NCI-H2107 (cell line): ENCODE data around the gene ANKRD65.

ENCODE experiments used
- DNase-seq: peaks from one replicate; lab custom pipeline; 2025; lab: John Stamatoyannopoulos, UW

Gene ANKRD65

GRCh38 chr1:1441002-1441888, 20.2 kb upstream of the ANKRD65 start:
- DNase-seq: no peak

GRCh38 chr1:1440262-1441001, 19.4 kb upstream of the ANKRD65 start:
- DNase-seq: no peak

- no peak for DNase-seq
Measured at GRCh38 chr1:1439546-1440261, 18.6 kb upstream of the ANKRD65 start.

- no peak for DNase-seq
Measured at GRCh38 chr1:1438531-1439381, 17.7 kb upstream of the ANKRD65 start.

GRCh38 chr1:1437904-1438376, 16.9 kb upstream of the ANKRD65 start:
- DNase-seq: no peak

- DNase-seq: no peak
Measured at GRCh38 chr1:1437033-1437903, 16.2 kb upstream of the ANKRD65 start.

GRCh38 chr1:1436630-1437032, 15.6 kb upstream of the ANKRD65 start:
- DNase-seq: no peak

- DNase-seq: no peak
Measured at GRCh38 chr1:1435911-1436629, 15.0 kb upstream of the ANKRD65 start.

- no peak for DNase-seq
Measured at GRCh38 chr1:1435106-1435903, 14.2 kb upstream of the ANKRD65 start, which contains the start of gene VWA1. VWA1 (plus strand) TSS chr1:1435690; CDS start chr1:1435749, 59 bp downstream.

GRCh38 chr1:1434824-1435105, 13.7 kb upstream of the ANKRD65 start:
- DNase-seq: no peak

GRCh38 chr1:1434131-1434823, 13.2 kb upstream of the ANKRD65 start:
- no peak for DNase-seq

GRCh38 chr1:1433804-1434130, 12.7 kb upstream of the ANKRD65 start:
- no peak for DNase-seq

GRCh38 chr1:1432951-1433803, 12.1 kb upstream of the ANKRD65 start:
- no peak for DNase-seq

- no peak for DNase-seq
Measured at GRCh38 chr1:1432274-1432950, 11.3 kb upstream of the ANKRD65 start.

- no peak for DNase-seq
Measured at GRCh38 chr1:1431845-1432273, 10.8 kb upstream of the ANKRD65 start.

GRCh38 chr1:1430992-1431844, 10.1 kb upstream of the ANKRD65 start:
- no peak for DNase-seq
